HepG2 (cell line): ENCODE measurements around the gene GBX1. TPM values are rescaled to one million over a fixed set of nuclear protein-coding genes. Genes with fewer than 3 reads are reported as not detected.

Experiments
- ELF1 ChIP-seq: sonication (generic); formaldehyde crosslinking; IDR thresholded peaks from 2 replicates; pipeline ENCODE4 v1.4.0; 2020; ENCODE audit warnings: missing genetic modification reagents
- MAF1 ChIP-seq: sonication (generic); formaldehyde crosslinking; IDR thresholded peaks from 2 replicates; pipeline ENCODE4 v1.5.0; 2020; ENCODE audit warnings: missing genetic modification reagents, borderline replicate concordance
- MEIS1 ChIP-seq: sonication (generic); formaldehyde crosslinking; IDR thresholded peaks from 2 replicates; pipeline ENCODE4 v1.9.0; 2021; ENCODE audit warnings: mild to moderate bottlenecking, missing genetic modification reagents, moderate library complexity, borderline replicate concordance
- NAIF1 ChIP-seq: sonication (generic); formaldehyde crosslinking; IDR thresholded peaks from 2 replicates; pipeline ENCODE4 v1.5.0; 2020; ENCODE audit warnings: mild to moderate bottlenecking, missing genetic modification reagents, borderline replicate concordance
- NRL ChIP-seq: sonication (generic); formaldehyde crosslinking; IDR thresholded peaks from 2 replicates; pipeline ENCODE4 v1.5.0; 2020; ENCODE audit warnings: missing genetic modification reagents, mild to moderate bottlenecking, moderate library complexity, borderline replicate concordance
- SYNCRIP ChIP-seq: fragments of 200-400 bp; formaldehyde crosslinking; IDR thresholded peaks from 2 replicates; pipeline ENCODE4 v1.6.1; 2018; ENCODE audit warnings: mild to moderate bottlenecking, low read depth, low read length; ENCODE audit not compliant: insufficient read depth
- TAF15 ChIP-seq: fragments of 200-400 bp; formaldehyde crosslinking; IDR thresholded peaks from one replicate; pipeline ENCODE4 v1.6.1; 2018; ENCODE audit warnings: mild to moderate bottlenecking, low read depth, low read length; ENCODE audit not compliant: poor library complexity, severe bottlenecking
- YY1 ChIP-seq: IDR thresholded peaks from 2 replicates; pipeline ENCODE4 v1.6.1; 2011; ENCODE audit warnings: low read length, low read depth, moderate library complexity, mild to moderate bottlenecking; ENCODE audit not compliant: insufficient read depth, insufficient replicate concordance
- ZFP37 ChIP-seq: sonication (generic); formaldehyde crosslinking; IDR thresholded peaks from 2 replicates; pipeline ENCODE4 v1.4.0; 2020; ENCODE audit warnings: missing genetic modification reagents, borderline replicate concordance
- ZFY ChIP-seq: sonication (generic); formaldehyde crosslinking; IDR thresholded peaks from 2 replicates; pipeline ENCODE4 v1.4.0; 2020; ENCODE audit warnings: missing genetic modification reagents
- ZIK1 ChIP-seq: sonication (generic); formaldehyde crosslinking; IDR thresholded peaks from 2 replicates; pipeline ENCODE4 v1.5.0; 2020; ENCODE audit warnings: mild to moderate bottlenecking, low read depth, missing genetic modification reagents, borderline replicate concordance
- ZNF83 ChIP-seq: sonication (generic); formaldehyde crosslinking; IDR thresholded peaks from 2 replicates; pipeline ENCODE4 v1.4.0; 2020; ENCODE audit warnings: missing genetic modification reagents, mild to moderate bottlenecking, borderline replicate concordance
- polyA plus RNA-seq, 8 experiments: library from polyadenylated mRNA; depleted of rRNA in 3 of 8; stranded (reverse) in 7 of 8; unstranded in 1 of 8; fragments of >200 nt; fragmentation: Illumina TruSeq in 4 of 8; extraction: Trizol in 4 of 8; gene quantifications; 2 replicates each; pipeline versions ENCODE4 v1.2.1 to v1.2.3, GENCODE V29; 2011 to 2016; ENCODE audit warnings: low read depth in 4 of 8, missing spikeins in 1 of 8, mixed read lengths in 1 of 8; ENCODE audit not compliant: insufficient read depth in 1 of 8
- total RNA-seq, 5 experiments: library from RNA; depleted of rRNA; stranded (reverse); fragments of >200 nt; fragmentation: Illumina TruSeq; extraction: Trizol; gene quantifications; 2 replicates each; pipeline ENCODE4 v1.2.3, GENCODE V29; 2016; ENCODE audit warnings: low read depth in 1 of 5
- TF ChIP-seq, protein P1 (sequence below): IDR thresholded peaks from 2 replicates; pipeline ENCODE4 v1.6.1; 2018; ENCODE audit warnings: missing genetic modification reagents, mild to moderate bottlenecking, missing compliant biosample characterization
- TF ChIP-seq, protein P2 (sequence below): fragments of 450-650 bp; IDR thresholded peaks from 2 replicates; pipeline ENCODE4 v1.6.1; 2017
- TF ChIP-seq, protein P3 (sequence below): sonication (generic); formaldehyde crosslinking; IDR thresholded peaks from 2 replicates; pipeline ENCODE4 v1.4.0; 2020; ENCODE audit warnings: low read depth, mild to moderate bottlenecking, missing genetic modification reagents
- TF ChIP-seq, protein P4 (sequence below): sonication (generic); formaldehyde crosslinking; IDR thresholded peaks from 2 replicates; pipeline ENCODE4 v1.5.0; 2020; ENCODE audit warnings: missing genetic modification reagents
- TF ChIP-seq, protein P5 (sequence below): sonication (generic); formaldehyde crosslinking; IDR thresholded peaks from 2 replicates; pipeline ENCODE4 v1.9.0; 2022; ENCODE audit warnings: low read depth, missing genetic modification reagents
- TF ChIP-seq, protein P6 (sequence below): sonication (generic); formaldehyde crosslinking; IDR thresholded peaks from 2 replicates; pipeline ENCODE4 v1.4.0; 2020; ENCODE audit warnings: missing genetic modification reagents, borderline replicate concordance

Gene GBX1
- total and polyA plus RNA-seq, 2 of the 13 experiments (the other 11 are each of a cell fraction or from before 2014, with no cell fraction given), result not detected

DNA sequence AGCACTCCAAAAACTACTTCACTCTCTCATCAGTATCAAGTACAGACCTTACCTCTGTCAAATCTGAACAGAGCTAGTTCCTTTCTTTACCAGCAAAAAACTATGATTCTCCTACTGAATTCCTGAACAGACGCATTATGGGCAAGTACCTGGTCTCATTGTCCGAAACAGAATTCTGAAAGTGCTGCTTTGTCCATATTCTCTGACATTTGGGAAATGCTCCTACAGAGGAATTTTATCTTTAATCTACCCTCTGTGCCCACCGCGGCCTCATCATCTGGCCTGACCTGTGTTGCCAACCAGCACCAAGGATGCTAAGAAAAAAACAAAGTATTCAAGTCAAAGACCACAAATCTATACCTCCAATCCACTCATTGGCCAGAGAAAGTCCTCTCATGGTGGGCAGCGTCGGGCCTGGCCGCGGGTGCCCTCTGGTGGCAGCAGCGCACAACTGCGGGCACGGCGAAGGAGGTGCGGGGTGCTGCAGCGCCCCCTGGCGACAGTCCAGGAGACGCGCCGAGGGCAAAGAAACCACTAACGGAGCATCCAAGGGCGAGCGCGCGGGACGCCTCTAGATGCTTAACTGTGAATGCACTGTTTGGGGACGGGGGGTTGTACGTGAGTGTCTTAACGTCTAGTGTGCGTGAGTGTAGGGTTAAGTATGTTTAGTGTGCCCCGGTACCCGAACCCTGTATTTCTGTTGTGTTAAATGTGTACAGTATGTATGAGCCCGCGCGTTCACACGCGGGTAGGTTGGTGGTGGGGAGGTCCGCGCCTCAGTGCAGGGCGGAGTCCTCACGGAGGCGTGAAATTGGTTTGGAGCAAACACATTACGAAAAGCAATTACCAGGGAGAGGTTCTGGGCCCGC lies 5.0 kb upstream of the GBX1 start (continued):
- no peak for TF ChIP-seq ZIK1 (CRISPR knock-in tag)
- TF ChIP-seq YY1, result peak; percentile 85
- TF ChIP-seq MEIS1 (CRISPR knock-in tag), result no peak
- 0 out of 2 replicates have a peak, but pooled peaks have one; percentile 18 for TF ChIP-seq ELF1
- TF ChIP-seq, protein P1, sequence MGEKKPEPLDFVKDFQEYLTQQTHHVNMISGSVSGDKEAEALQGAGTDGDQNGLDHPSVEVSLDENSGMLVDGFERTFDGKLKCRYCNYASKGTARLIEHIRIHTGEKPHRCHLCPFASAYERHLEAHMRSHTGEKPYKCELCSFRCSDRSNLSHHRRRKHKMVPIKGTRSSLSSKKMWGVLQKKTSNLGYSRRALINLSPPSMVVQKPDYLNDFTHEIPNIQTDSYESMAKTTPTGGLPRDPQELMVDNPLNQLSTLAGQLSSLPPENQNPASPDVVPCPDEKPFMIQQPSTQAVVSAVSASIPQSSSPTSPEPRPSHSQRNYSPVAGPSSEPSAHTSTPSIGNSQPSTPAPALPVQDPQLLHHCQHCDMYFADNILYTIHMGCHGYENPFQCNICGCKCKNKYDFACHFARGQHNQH (CRISPR knock-in tag), result peak; percentile 58; the same call in 1 of the 2 replicates
- no peak for TF ChIP-seq MAF1 (CRISPR knock-in tag)
- TF ChIP-seq ZNF83 (CRISPR knock-in tag), result no peak
- TF ChIP-seq, protein P2, sequence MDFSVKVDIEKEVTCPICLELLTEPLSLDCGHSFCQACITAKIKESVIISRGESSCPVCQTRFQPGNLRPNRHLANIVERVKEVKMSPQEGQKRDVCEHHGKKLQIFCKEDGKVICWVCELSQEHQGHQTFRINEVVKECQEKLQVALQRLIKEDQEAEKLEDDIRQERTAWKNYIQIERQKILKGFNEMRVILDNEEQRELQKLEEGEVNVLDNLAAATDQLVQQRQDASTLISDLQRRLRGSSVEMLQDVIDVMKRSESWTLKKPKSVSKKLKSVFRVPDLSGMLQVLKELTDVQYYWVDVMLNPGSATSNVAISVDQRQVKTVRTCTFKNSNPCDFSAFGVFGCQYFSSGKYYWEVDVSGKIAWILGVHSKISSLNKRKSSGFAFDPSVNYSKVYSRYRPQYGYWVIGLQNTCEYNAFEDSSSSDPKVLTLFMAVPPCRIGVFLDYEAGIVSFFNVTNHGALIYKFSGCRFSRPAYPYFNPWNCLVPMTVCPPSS, result no peak
- TF ChIP-seq, protein P3, sequence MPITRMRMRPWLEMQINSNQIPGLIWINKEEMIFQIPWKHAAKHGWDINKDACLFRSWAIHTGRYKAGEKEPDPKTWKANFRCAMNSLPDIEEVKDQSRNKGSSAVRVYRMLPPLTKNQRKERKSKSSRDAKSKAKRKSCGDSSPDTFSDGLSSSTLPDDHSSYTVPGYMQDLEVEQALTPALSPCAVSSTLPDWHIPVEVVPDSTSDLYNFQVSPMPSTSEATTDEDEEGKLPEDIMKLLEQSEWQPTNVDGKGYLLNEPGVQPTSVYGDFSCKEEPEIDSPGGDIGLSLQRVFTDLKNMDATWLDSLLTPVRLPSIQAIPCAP (CRISPR knock-in tag), result 0 out of 2 replicates have a peak, but pooled peaks have one; percentile 31
- TF ChIP-seq, protein P4, sequence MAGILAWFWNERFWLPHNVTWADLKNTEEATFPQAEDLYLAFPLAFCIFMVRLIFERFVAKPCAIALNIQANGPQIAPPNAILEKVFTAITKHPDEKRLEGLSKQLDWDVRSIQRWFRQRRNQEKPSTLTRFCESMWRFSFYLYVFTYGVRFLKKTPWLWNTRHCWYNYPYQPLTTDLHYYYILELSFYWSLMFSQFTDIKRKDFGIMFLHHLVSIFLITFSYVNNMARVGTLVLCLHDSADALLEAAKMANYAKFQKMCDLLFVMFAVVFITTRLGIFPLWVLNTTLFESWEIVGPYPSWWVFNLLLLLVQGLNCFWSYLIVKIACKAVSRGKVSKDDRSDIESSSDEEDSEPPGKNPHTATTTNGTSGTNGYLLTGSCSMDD (CRISPR knock-in tag), result no peak
- TF ChIP-seq, protein P5, sequence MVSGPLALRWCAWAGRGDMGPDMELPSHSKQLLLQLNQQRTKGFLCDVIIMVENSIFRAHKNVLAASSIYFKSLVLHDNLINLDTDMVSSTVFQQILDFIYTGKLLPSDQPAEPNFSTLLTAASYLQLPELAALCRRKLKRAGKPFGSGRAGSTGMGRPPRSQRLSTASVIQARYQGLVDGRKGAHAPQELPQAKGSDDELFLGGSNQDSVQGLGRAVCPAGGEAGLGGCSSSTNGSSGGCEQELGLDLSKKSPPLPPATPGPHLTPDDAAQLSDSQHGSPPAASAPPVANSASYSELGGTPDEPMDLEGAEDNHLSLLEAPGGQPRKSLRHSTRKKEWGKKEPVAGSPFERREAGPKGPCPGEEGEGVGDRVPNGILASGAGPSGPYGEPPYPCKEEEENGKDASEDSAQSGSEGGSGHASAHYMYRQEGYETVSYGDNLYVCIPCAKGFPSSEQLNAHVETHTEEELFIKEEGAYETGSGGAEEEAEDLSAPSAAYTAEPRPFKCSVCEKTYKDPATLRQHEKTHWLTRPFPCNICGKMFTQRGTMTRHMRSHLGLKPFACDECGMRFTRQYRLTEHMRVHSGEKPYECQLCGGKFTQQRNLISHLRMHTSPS (CRISPR knock-in tag), result no peak
- no peak for TF ChIP-seq TAF15
- no peak for TF ChIP-seq ZFY (CRISPR knock-in tag)
- TF ChIP-seq, protein P6, sequence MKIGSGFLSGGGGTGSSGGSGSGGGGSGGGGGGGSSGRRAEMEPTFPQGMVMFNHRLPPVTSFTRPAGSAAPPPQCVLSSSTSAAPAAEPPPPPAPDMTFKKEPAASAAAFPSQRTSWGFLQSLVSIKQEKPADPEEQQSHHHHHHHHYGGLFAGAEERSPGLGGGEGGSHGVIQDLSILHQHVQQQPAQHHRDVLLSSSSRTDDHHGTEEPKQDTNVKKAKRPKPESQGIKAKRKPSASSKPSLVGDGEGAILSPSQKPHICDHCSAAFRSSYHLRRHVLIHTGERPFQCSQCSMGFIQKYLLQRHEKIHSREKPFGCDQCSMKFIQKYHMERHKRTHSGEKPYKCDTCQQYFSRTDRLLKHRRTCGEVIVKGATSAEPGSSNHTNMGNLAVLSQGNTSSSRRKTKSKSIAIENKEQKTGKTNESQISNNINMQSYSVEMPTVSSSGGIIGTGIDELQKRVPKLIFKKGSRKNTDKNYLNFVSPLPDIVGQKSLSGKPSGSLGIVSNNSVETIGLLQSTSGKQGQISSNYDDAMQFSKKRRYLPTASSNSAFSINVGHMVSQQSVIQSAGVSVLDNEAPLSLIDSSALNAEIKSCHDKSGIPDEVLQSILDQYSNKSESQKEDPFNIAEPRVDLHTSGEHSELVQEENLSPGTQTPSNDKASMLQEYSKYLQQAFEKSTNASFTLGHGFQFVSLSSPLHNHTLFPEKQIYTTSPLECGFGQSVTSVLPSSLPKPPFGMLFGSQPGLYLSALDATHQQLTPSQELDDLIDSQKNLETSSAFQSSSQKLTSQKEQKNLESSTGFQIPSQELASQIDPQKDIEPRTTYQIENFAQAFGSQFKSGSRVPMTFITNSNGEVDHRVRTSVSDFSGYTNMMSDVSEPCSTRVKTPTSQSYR (CRISPR knock-in tag), result no peak
- no peak for TF ChIP-seq ZFP37 (CRISPR knock-in tag)
- TF ChIP-seq NAIF1 (CRISPR knock-in tag), result no peak
- TF ChIP-seq NRL, result no peak
- no peak for TF ChIP-seq SYNCRIP
